ENCODE data around the gene BCOR. TPM values are rescaled to one million over a fixed set of nuclear protein-coding genes. Genes with fewer than 3 reads are reported as not detected.

BCOR gene
- total and polyA plus RNA-seq, 2 of the 8 experiments (the other 6 are each of a cell fraction or from before 2014, with no cell fraction given), result 25.0 to 50.8 TPM

GRCh38 chrX:40055495-40055894, 42.3 kb downstream of the BCOR start:
- no peak overlapping the region for H2BK12ac ChIP-seq (ENCODE audit: low read depth, low read length)
- H3K4me1 ChIP-seq (replicated peaks in 1 of 4; ENCODE audit: control insufficient read depth in 3 of 4, insufficient read depth in 4 of 4, low read length in 3 of 4), result no peaks in the 10 kb centered on the region
- TF ChIP-seq CHD2 (IDR thresholded peaks at IDR 0.05; ENCODE audit: low read length) (no peak), FOSL1 (IDR thresholded peaks at IDR 0.05; ENCODE audit: insufficient read depth, low read depth, low read length) (no peak), TEAD4 (IDR thresholded peaks at IDR 0.05; ENCODE audit: low read depth, low read length) (no peak), GTF2F1 (IDR thresholded peaks at IDR 0.05; ENCODE audit: borderline replicate concordance, low read depth, low read length) (no peak), CBX8 (IDR thresholded peaks at IDR 0.05; ENCODE audit: borderline replicate concordance, low read depth, low read length) (no peak), ATF2 (IDR thresholded peaks at IDR 0.05; ENCODE audit: low read length) (no peak), CTBP2 (IDR thresholded peaks at IDR 0.05; ENCODE audit: borderline replicate concordance, insufficient read depth, insufficient read length, low read length) (no peak), SP1 (IDR thresholded peaks at IDR 0.05; ENCODE audit: low read depth, low read length) (no peak), EZH2 (IDR thresholded peaks at IDR 0.05; ENCODE audit: low read depth, low read length, severe bottlenecking) (no peak), HDAC2 (IDR thresholded peaks at IDR 0.05; ENCODE audit: borderline replicate concordance in 1 of 2, low read depth in 2 of 2, low read length in 2 of 2) (no peak), KDM1A (IDR thresholded peaks at IDR 0.05; ENCODE audit: borderline replicate concordance, low read length) (no peak), HDAC6 (IDR thresholded peaks at IDR 0.05; ENCODE audit: low read depth, low read length) (no peak)

More at GRCh38 chrX:40055495-40055894, 42.3 kb downstream of the BCOR start:
- ChIA-PET CTCF (ENCODE audit: partially characterized antibody) (no interaction called here), POLR2A (ENCODE audit: partially characterized antibody) (no interaction called here)
- Histone ChIP-seq H3K14ac (ENCODE audit: insufficient read length) (no peak overlapping the region), H3K23ac (ENCODE audit: insufficient read length) (no peak overlapping the region), H4K20me1 (replicated peaks in 1 of 2; ENCODE audit: control insufficient read depth in 1 of 2, insufficient read depth in 2 of 2, low read length in 2 of 2) (peaks cover 0 to 3% of the 10 kb centered on the region in 2 experiments), H3K18ac (ENCODE audit: extremely low read depth, low read length) (no peak overlapping the region), H2BK5ac (ENCODE audit: low read depth, low read length) (no peak overlapping the region), H3K23me2 (ENCODE audit: low read depth, low read length) (no peaks in the 10 kb centered on the region), H3K4ac (replicated peaks; ENCODE audit: insufficient read length, low read depth, low read length) (no peak overlapping the region), H2BK20ac (ENCODE audit: low read length) (no peak overlapping the region), H3K4me2 (ENCODE audit: insufficient read depth in 1 of 2, low read depth in 2 of 2, low read length in 2 of 2) (no peak overlapping the region), H3K9ac (replicated peaks in 1 of 4; ENCODE audit: extremely low read depth in 1 of 4, low read depth in 3 of 4, low read length in 3 of 4) (no peak overlapping the region), H4K8ac (ENCODE audit: extremely low read depth, insufficient read depth, low read length) (no peak overlapping the region), H3K4me3 (ENCODE audit: extremely low read depth in 1 of 4, insufficient read depth in 2 of 4, low read depth in 3 of 4, low read length in 4 of 4) (no peak overlapping the region), H2BK15ac (ENCODE audit: low read length) (no peak overlapping the region), H3K79me1 (ENCODE audit: low read depth, low read length) (no peaks in the 10 kb centered on the region), H2AK5ac (ENCODE audit: low read depth, low read length) (no peak overlapping the region), H3K56ac (replicated peaks; ENCODE audit: insufficient read length, low read depth, low read length) (no peak overlapping the region), H4K91ac (replicated peaks; ENCODE audit: insufficient read length, low read length) (no peak overlapping the region), H2BK120ac (replicated peaks; ENCODE audit: low read depth, low read length) (no peak overlapping the region), H3K9me3 (ENCODE audit: insufficient read depth in 2 of 2, low read depth in 1 of 2, low read length in 1 of 2) (peaks cover 9 to 21% of the 10 kb centered on the region in 2 experiments; a peak in 3 of 4 replicates), H3K27me3 (replicated peaks in 1 of 4; ENCODE audit: control insufficient read depth in 3 of 4, extremely low read depth in 1 of 4, insufficient read depth in 3 of 4, low read length in 3 of 4) (no peaks in the 10 kb centered on the region), H3K27ac (ENCODE audit: low read depth, low read length) (no peak overlapping the region), H3K79me2 (ENCODE audit: control insufficient read depth in 1 of 2, insufficient read depth in 2 of 2, low read length in 2 of 2) (no peaks in the 10 kb centered on the region; a peak in 1 of 4 replicates), H3K36me3 (ENCODE audit: control insufficient read depth in 2 of 4, insufficient read depth in 4 of 4, low read length in 3 of 4) (peaks cover 28 to 91% (median 70%) of the 10 kb centered on the region in 4 experiments), H4K5ac (ENCODE audit: insufficient read length, low read depth, low read length) (no peak overlapping the region), H2AFZ (ENCODE audit: low read length) (no peak overlapping the region)
- DNase-seq (ENCODE audit: low read depth in 1 of 2, low spot score in 2 of 2) (no peak), FAIRE-seq (no peak)
- WGBS, 2 experiments (ENCODE audit: extremely low coverage in 1 of 2, insufficient coverage in 1 of 2, insufficient read length in 1 of 2, insufficient replicate concordance in 2 of 2, low coverage in 1 of 2, low lambda C conversion rate in 2 of 2, missing lambda C conversion rate in 1 of 2), result 93% methylated on average over 3 of the region's 6 CpGs; no CpG with 5 or more reads in 1 of the 2 experiments

Data from H1 (cell line).